Psoas muscle (tissue), 8 donors: Measurements from ENCODE around the gene QSOX2. TPM values are rescaled to one million over a fixed set of nuclear protein-coding genes. Genes with fewer than 3 reads are reported as not detected.

Experiments used
- ATAC-seq, 4 donors: fragments of 200-7000 bp; cut with Tn5 transposase; one replicate each; pipeline ENCODE4 v1.9.1; 2020; ENCODE audit warnings: moderate library complexity in 3 of 4, mild to moderate bottlenecking in 2 of 4
- DNase-seq, 2 donors: peaks; one replicate each; pipeline ENCODE4 v3.0.0-alpha.2; 2020
- H3K27ac ChIP-seq: fragments of 200-600 bp; one replicate; pipeline ENCODE4 v1.8.0; 2022
- H3K27me3 ChIP-seq, 3 donors: fragments of 200-600 bp in 1 of 3; one replicate each; pipeline versions ENCODE4 v1.6.1 to v1.8.0; 2013 to 2022; ENCODE audit warnings: low read length in 2 of 3, mild to moderate bottlenecking in 2 of 3, moderate library complexity in 1 of 3; ENCODE audit not compliant: insufficient read depth in 3 of 3
- H3K36me3 ChIP-seq, 2 donors: fragments of 200-600 bp in 1 of 2; one replicate each; pipeline versions ENCODE4 v1.6.1 to v1.8.0; 2013 to 2022; ENCODE audit warnings: low read depth in 1 of 2, mild to moderate bottlenecking in 1 of 2, moderate library complexity in 1 of 2; ENCODE audit not compliant: insufficient read depth in 1 of 2
- H3K4me1 ChIP-seq: fragments of 200-600 bp; one replicate; pipeline ENCODE4 v1.8.0; 2022
- H3K4me3 ChIP-seq: fragments of 200-600 bp; one replicate; pipeline ENCODE4 v1.8.0; 2022; ENCODE audit warnings: mild to moderate bottlenecking
- H3K9me3 ChIP-seq: fragments of 200-600 bp; one replicate; pipeline ENCODE4 v1.8.0; 2022
- WGBS, 3 donors: extraction: QIAGEN DNeasy Blood & Tissue Kit; methylation state at CpG; one replicate each; pipeline versions ENCODE4 v1.1.6 to v1.1.7; 2013; 5-methylcytosine and 5-hydroxymethylcytosine counted together
- intact Hi-C, 2 donors: fragments of 100-400 bp; cut with DNase I; formaldehyde crosslinking; loops; one replicate each; pipeline versions ENCODE4 v1.11.0 to v1.14.2; 2022
- polyA plus RNA-seq, 3 donors: library from polyadenylated mRNA; stranded (reverse); fragments of 200-250 nt; gene quantifications; one replicate each; pipeline ENCODE4 v1.2.3, GENCODE V29; 2013
- total RNA-seq, 4 donors: library from RNA; stranded (reverse); fragmentation: NEBNext Ultra II Directional in 2 of 4; extraction: Animal tissue kit (Norgen Biotek cat#: 25700) in 2 of 4; gene quantifications; one replicate each; pipeline versions ENCODE4 v1.2.1 to v1.2.4, GENCODE V29; 2021 to 2023
- TF ChIP-seq, protein P1 (sequence below): fragments of 200-600 bp; IDR thresholded peaks from one replicate; pipeline ENCODE4 v1.8.0; 2022; ENCODE audit warnings: antibody characterized with exemption
- donor health status: healthy with polysubstance abuse.
- donor health status: DM: no; HTN: no; CAD: no; lungs with moderate emphysema.
- donor health status: Bipolar disorder and iron deficiency.
- donor health status: healthy.
- donor health status: DM: yes; HTN: yes; CAD: no.
- donor health status: DM: no; HTN: no; CAD: no.
- donor health status: DM: no; HTN: no; CAD: no.
- donor health status: DM: yes; HTN: yes; CAD: no.

Gene QSOX2
- total and polyA plus RNA-seq, 7 donors: 3.6 to 7.5 (median 5.6) TPM

DNA sequence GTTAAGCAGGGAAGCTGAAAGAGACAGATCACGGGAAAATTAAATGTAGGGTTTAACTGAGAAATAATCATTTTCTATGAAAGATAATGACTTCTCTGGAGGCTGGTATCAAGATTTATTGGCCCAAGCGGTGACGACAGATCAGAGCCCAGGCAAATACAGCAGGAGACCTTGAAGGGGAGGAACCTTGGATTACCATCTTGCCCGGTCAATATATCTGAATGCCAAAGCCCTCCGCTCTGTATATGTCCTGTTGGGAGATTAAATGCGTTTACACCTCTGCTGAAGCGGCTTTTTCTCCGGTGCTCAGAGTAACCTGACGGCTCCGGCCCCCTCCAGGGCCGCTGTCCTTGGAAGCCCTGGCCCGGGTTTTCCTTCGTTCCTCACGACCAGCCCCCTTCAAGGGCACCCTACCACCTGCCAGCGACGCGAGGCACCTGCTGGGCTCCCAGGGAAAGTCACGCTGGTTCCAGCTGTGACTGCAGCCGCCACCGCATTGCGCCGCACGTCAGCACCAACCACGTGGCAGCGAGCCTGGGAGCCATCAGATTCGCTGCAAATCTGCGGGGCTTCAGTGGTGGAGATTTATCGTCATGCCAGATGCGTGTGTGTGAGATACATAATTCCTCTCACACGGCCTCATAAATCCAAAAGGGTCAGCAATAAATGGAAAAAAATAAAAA lies 4.4 kb upstream of the QSOX2 start:
- H3K27me3 ChIP-seq: peaks cover 0 to 19% (median 5%) of the 10 kb centered on the region in 3 donors
- TF ChIP-seq, protein P1, sequence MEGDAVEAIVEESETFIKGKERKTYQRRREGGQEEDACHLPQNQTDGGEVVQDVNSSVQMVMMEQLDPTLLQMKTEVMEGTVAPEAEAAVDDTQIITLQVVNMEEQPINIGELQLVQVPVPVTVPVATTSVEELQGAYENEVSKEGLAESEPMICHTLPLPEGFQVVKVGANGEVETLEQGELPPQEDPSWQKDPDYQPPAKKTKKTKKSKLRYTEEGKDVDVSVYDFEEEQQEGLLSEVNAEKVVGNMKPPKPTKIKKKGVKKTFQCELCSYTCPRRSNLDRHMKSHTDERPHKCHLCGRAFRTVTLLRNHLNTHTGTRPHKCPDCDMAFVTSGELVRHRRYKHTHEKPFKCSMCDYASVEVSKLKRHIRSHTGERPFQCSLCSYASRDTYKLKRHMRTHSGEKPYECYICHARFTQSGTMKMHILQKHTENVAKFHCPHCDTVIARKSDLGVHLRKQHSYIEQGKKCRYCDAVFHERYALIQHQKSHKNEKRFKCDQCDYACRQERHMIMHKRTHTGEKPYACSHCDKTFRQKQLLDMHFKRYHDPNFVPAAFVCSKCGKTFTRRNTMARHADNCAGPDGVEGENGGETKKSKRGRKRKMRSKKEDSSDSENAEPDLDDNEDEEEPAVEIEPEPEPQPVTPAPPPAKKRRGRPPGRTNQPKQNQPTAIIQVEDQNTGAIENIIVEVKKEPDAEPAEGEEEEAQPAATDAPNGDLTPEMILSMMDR: no peak
- H3K4me3 ChIP-seq: no peak overlapping the region
- H3K36me3 ChIP-seq: no peaks in the 10 kb centered on the region
- 33 to 40% (median 37%) methylated on average over 30 of the region's 30 CpGs for WGBS, 3 donors
- no peak for DNase-seq
- H3K9me3 ChIP-seq: no peaks in the 10 kb centered on the region
- peaks cover under 1% of the 10 kb centered on the region for H3K4me1 ChIP-seq
- intact Hi-C loops: no loop called here
- no peak for ATAC-seq
- no peak overlapping the region for H3K27ac ChIP-seq

DNA sequence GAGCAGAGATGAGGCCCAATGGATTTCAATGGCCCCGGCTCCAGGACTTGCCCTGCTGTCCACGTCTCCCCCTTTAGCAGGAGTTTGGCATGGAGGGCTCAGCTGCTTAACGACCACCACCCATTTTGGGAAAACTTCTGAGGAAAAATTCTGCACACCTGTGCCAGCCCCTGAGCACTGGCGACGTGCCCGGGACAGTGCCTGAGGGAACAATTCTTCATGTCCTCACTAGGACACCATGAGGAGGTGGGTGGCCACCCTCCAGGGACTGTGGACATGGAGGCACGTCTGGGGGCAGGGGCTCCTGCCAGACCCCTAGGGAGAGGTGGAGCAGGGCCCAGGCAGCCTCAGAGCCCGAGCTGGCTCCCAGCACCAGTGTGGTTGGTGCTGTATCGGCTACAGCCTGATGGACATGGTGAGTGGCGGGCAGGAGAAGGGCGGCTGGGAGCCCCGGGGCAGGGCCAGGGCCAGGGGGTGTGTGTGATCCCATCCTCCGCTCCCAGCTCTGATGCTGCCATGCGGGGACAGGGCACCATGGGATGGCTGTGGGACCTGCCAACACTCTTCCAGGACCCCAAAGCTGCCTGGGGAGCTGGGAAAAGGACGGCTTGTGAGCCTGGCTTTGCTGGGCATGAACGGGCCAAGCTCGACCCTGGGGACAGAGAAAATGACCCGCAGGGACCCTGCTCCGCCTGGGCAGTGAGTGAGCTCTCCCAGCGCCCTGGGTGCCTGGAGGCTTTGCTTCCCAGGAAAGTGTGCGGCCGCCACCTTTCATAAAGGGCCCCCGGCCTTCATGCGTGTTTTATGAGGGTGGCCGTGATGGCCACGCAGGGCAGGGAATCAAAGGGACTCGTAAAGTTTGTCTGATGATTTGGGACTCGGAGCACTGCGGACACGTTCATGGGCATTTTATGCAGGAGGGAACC lies 3.6 kb upstream of the QSOX2 start:
- ATAC-seq (no peak), DNase-seq (peak; percentile 12 to 51)
- no peak overlapping the region for H3K4me3 ChIP-seq
- TF ChIP-seq, protein P1: no peak
- H3K9me3 ChIP-seq: no peaks in the 10 kb centered on the region
- H3K4me1 ChIP-seq: peaks cover 9% of the 10 kb centered on the region
- peaks cover 0 to 15% (median 2%) of the 10 kb centered on the region in 3 donors for H3K27me3 ChIP-seq
- H3K36me3 ChIP-seq: no peaks in the 10 kb centered on the region
- no peak overlapping the region for H3K27ac ChIP-seq
- intact Hi-C loops: no loop called here
- WGBS, 3 donors: 67 to 70% (median 68%) methylated on average over 27 to 30 of the region's 30 CpGs

DNA sequence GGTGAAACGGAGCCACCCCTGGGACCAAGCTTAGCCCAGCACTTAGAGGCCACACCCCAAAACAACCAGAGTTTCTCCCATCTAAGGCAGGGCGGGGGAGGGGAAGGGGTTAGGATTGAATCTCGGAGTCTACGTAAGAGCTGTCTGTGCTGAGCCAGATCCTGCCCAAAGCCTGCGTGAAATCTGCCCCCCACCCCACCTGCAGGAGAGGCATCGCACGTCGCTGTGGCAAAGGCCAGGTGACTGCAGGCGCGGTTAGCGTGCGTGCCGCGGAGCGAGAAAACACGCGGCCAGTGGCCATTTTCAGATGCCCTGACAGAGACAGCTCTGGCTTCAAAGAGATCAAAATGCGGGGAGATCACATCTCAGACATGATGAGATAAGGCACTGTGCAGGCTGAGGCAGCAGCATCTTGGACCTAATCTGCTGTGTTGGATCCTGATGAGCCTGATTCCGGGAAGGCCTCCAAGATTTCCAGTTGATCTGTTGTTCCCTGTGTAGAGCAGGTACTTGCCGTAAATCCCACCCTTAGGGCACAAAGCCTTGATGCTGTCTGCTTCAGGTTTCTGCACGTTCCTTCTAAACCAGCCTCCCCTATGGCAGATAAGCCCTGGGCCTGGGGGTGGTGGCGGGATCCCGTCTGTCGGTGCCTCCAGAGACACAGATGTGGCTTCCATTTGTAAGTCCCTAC lies 2.5 kb upstream of the QSOX2 start:
- no peak overlapping the region for H3K27ac ChIP-seq
- intact Hi-C loops: no loop called here
- no peaks in the 10 kb centered on the region for H3K9me3 ChIP-seq
- no peak for ATAC-seq
- 83 to 86% (median 85%) methylated on average over 24 of the region's 24 CpGs for WGBS, 3 donors
- H3K27me3 ChIP-seq: peaks cover 0 to 7% (median 0%) of the 10 kb centered on the region in 3 donors
- H3K36me3 ChIP-seq: no peaks in the 10 kb centered on the region
- no peak for DNase-seq
- peaks cover 11% of the 10 kb centered on the region for H3K4me1 ChIP-seq
- TF ChIP-seq, protein P1: no peak
- no peak overlapping the region for H3K4me3 ChIP-seq

DNA sequence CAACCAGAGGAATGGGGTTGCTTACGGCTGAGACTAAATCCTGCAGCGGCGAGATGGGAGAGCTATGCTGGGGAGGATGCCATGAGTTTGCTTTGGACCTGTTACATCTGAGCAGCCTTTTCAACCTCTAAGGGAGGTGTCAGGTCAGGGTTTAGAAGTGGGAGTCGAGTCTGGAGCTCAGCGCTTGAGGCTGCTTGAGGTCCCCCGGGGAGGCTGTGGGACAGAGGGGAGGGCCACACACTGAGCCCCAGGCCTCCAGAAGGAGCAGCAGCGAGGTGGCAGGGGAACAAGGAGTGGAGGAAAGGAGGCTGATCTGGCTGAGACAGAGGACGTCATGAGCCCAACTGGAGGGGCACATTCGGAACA lies 1.9 kb upstream of the QSOX2 start:
- Histone ChIP-seq H3K4me1 (peaks cover 11% of the 10 kb centered on the region), H3K9me3 (no peaks in the 10 kb centered on the region), H3K36me3 (no peaks in the 10 kb centered on the region), H3K27me3 (peaks cover 0 to 2% (median 0%) of the 10 kb centered on the region in 3 donors), H3K27ac (no peak overlapping the region), H3K4me3 (no peak overlapping the region)
- DNase-seq: no peak
- TF ChIP-seq, protein P1: no peak
- 60 to 66% (median 64%) methylated on average over 8 to 9 of the region's 9 CpGs for WGBS, 3 donors
- intact Hi-C loops: no loop called here
- no peak for ATAC-seq
